Islet of Langerhans (tissue), 1 donor: ENCODE results near the gene NPLOC4.
"Not testable (repeated sequence)": the region's sequence is repeated elsewhere in the genome, so short reads cannot be mapped to it uniquely, and the experiment has no call there.

Source experiments
- FAIRE-seq: peaks from one replicate; lab custom pipeline; 2011; peaks lifted over from hg19 to GRCh38; lab: Jason Lieb, UNC

The NPLOC4 gene

GRCh38 chr17:81532490-81533287 lies 104.2 kb downstream of the NPLOC4 start:
- FAIRE-seq = no peak

- FAIRE-seq = not testable (repeated sequence)
Observed at GRCh38 chr17:81531998-81532404, 104.9 kb downstream of the NPLOC4 start.

GRCh38 chr17:81531013-81531412 lies 105.9 kb downstream of the NPLOC4 start:
- FAIRE-seq = not testable (repeated sequence)

GRCh38 chr17:81529437-81529803 lies 107.5 kb downstream of the NPLOC4 start:
- no peak for FAIRE-seq

GRCh38 chr17:81528651-81529436 lies 108.1 kb downstream of the NPLOC4 start:
- FAIRE-seq = no peak

GRCh38 chr17:81528384-81528650 lies 108.6 kb downstream of the NPLOC4 start:
- no peak for FAIRE-seq

- FAIRE-seq = no peak
Observed at GRCh38 chr17:81527591-81528383, 109.1 kb downstream of the NPLOC4 start, which contains the start of gene FSCN2. FSCN2 (plus strand) TSS chr17:81528377; CDS start chr17:81528532, 155 bp downstream.

- no peak for FAIRE-seq
Observed at GRCh38 chr17:81526662-81527571, 110.0 kb downstream of the NPLOC4 start.

- FAIRE-seq = no peak
Observed at GRCh38 chr17:81524865-81525159, 112.1 kb downstream of the NPLOC4 start.

GRCh38 chr17:81524039-81524864 lies 112.7 kb downstream of the NPLOC4 start:
- no peak for FAIRE-seq

GRCh38 chr17:81523402-81524038 lies 113.4 kb downstream of the NPLOC4 start:
- FAIRE-seq = no peak

- no peak for FAIRE-seq
Observed at GRCh38 chr17:81522491-81523401, 114.2 kb downstream of the NPLOC4 start.

- no peak for FAIRE-seq
Observed at GRCh38 chr17:81520021-81520901, 116.7 kb downstream of the NPLOC4 start.

GRCh38 chr17:81519284-81520020 lies 117.5 kb downstream of the NPLOC4 start:
- no peak for FAIRE-seq

GRCh38 chr17:81518785-81519283 lies 118.1 kb downstream of the NPLOC4 start:
- no peak for FAIRE-seq

- no peak for FAIRE-seq
Observed at GRCh38 chr17:81518113-81518784, 118.7 kb downstream of the NPLOC4 start.
